ENCODE results near the gene METRNL.

The METRNL gene

GRCh38 chr17:83091257-83092141, 12.1 kb downstream of the METRNL start:
- TF ChIP-seq REST (IDR thresholded peaks at IDR 0.05; ENCODE audit: insufficient read depth in 1 of 2, low read depth in 2 of 2, low read length in 2 of 2) (no peak), FOXP2 (optimal IDR thresholded peaks at IDR 0.05; ENCODE audit: borderline replicate concordance, extremely low read depth, extremely low read length, insufficient read depth) (no peak), TAF1 (IDR thresholded peaks at IDR 0.05; ENCODE audit: borderline replicate concordance, insufficient read depth, low read length) (no peak), POLR2AphosphoS5 (IDR thresholded peaks at IDR 0.05; ENCODE audit: low read depth, low read length) (no peak), SIN3A (IDR thresholded peaks at IDR 0.05; ENCODE audit: borderline replicate concordance, insufficient read depth, low read length) (no peak)

- TF ChIP-seq REST (IDR thresholded peaks at IDR 0.05; ENCODE audit: insufficient read depth in 1 of 2, low read depth in 2 of 2, low read length in 2 of 2) (no peak), SIN3A (IDR thresholded peaks at IDR 0.05; ENCODE audit: borderline replicate concordance, insufficient read depth, low read length) (no peak), POLR2AphosphoS5 (IDR thresholded peaks at IDR 0.05; ENCODE audit: low read depth, low read length) (no peak), TAF1 (IDR thresholded peaks at IDR 0.05; ENCODE audit: borderline replicate concordance, insufficient read depth, low read length) (no peak), FOXP2 (optimal IDR thresholded peaks at IDR 0.05; ENCODE audit: borderline replicate concordance, extremely low read depth, extremely low read length, insufficient read depth) (no peak)
These were observed 12.8 kb downstream of the METRNL start for GRCh38 chr17:83092186-83092585.

GRCh38 chr17:83092931-83093330, 13.5 kb downstream of the METRNL start:
- TF ChIP-seq FOXP2 (optimal IDR thresholded peaks at IDR 0.05; ENCODE audit: borderline replicate concordance, extremely low read depth, extremely low read length, insufficient read depth) (no peak), REST (IDR thresholded peaks at IDR 0.05; ENCODE audit: insufficient read depth in 1 of 2, low read depth in 2 of 2, low read length in 2 of 2) (no peak)

GRCh38 chr17:83093506-83093905, 14.1 kb downstream of the METRNL start:
- TF ChIP-seq REST (IDR thresholded peaks at IDR 0.05; ENCODE audit: insufficient read depth in 1 of 2, low read depth in 2 of 2, low read length in 2 of 2) (no peak), TAF1 (IDR thresholded peaks at IDR 0.05; ENCODE audit: borderline replicate concordance, insufficient read depth, low read length) (no peak), SIN3A (IDR thresholded peaks at IDR 0.05; ENCODE audit: borderline replicate concordance, insufficient read depth, low read length) (no peak), FOXP2 (optimal IDR thresholded peaks at IDR 0.05; ENCODE audit: borderline replicate concordance, extremely low read depth, extremely low read length, insufficient read depth) (no peak), POLR2AphosphoS5 (IDR thresholded peaks at IDR 0.05; ENCODE audit: low read depth, low read length) (no peak)
